ENCODE measurements around the gene CELF3.
A peak's percentile ranks its signal among the peaks of the same experiment; 100 is the strongest.

The CELF3 gene

DNA sequence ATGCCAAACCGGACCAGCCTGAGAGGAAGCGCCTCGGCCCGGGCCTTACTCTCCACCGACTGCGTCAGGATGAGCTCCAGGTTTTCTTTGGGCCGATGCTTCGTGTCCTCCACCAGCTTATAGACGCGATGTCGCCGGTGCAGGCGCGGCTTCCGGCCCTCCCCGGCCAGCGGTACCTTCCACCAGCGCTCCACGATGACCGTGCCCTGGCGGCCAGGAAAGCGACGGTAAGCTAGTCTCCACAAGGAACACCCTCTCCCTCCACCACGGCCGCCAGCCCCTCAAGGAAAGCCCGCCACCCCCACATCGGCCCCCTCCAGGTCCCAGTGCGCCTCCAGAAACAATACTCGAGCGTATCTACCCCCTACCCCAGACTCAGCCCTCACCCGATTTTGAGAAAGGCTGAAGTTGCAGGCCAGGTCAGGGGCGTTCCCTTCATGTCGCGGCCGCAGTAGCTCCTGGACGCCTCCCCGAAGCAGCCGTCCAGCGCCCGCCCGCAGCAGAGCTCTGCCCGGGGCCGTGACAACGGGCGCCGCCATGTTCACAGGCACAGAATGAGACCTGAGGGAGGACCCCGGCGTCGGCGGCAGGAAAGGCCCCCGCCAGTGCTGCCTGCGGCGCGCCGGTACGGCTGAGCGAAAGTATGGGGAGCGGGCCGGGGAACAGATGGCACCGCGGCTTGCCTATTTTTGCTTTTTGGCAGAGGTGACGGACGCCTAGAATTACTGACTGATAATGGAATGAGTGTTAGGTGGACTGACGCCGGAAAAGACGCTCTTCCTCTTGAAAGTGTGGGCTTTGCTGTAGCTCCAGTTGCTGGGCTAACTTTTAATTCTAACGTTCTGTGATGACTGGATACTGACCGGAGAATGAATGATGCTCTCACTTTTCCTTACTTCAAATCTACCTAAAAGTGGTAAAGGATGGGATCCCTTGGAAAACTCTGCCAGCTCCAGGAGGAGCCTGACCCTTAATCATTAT lies 46.6 kb upstream of the CELF3 start, which contains the start of gene MRPL9 (continued):
- TF ChIP-seq, protein P1, sequence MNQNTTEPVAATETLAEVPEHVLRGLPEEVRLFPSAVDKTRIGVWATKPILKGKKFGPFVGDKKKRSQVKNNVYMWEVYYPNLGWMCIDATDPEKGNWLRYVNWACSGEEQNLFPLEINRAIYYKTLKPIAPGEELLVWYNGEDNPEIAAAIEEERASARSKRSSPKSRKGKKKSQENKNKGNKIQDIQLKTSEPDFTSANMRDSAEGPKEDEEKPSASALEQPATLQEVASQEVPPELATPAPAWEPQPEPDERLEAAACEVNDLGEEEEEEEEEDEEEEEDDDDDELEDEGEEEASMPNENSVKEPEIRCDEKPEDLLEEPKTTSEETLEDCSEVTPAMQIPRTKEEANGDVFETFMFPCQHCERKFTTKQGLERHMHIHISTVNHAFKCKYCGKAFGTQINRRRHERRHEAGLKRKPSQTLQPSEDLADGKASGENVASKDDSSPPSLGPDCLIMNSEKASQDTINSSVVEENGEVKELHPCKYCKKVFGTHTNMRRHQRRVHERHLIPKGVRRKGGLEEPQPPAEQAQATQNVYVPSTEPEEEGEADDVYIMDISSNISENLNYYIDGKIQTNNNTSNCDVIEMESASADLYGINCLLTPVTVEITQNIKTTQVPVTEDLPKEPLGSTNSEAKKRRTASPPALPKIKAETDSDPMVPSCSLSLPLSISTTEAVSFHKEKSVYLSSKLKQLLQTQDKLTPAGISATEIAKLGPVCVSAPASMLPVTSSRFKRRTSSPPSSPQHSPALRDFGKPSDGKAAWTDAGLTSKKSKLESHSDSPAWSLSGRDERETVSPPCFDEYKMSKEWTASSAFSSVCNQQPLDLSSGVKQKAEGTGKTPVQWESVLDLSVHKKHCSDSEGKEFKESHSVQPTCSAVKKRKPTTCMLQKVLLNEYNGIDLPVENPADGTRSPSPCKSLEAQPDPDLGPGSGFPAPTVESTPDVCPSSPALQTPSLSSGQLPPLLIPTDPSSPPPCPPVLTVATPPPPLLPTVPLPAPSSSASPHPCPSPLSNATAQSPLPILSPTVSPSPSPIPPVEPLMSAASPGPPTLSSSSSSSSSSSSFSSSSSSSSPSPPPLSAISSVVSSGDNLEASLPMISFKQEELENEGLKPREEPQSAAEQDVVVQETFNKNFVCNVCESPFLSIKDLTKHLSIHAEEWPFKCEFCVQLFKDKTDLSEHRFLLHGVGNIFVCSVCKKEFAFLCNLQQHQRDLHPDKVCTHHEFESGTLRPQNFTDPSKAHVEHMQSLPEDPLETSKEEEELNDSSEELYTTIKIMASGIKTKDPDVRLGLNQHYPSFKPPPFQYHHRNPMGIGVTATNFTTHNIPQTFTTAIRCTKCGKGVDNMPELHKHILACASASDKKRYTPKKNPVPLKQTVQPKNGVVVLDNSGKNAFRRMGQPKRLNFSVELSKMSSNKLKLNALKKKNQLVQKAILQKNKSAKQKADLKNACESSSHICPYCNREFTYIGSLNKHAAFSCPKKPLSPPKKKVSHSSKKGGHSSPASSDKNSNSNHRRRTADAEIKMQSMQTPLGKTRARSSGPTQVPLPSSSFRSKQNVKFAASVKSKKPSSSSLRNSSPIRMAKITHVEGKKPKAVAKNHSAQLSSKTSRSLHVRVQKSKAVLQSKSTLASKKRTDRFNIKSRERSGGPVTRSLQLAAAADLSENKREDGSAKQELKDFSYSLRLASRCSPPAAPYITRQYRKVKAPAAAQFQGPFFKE (tag by site-specific recombination; IDR thresholded peaks at IDR 0.05; ENCODE audit: borderline replicate concordance): no peak
- TF ChIP-seq KLF9 (tag by site-specific recombination; IDR thresholded peaks at IDR 0.05; ENCODE audit: low read depth) (0 out of 2 replicates have a peak, but pooled peaks have one; percentile 18), ZNF777 (tag by site-specific recombination; IDR thresholded peaks at IDR 0.05; ENCODE audit: borderline replicate concordance) (0 out of 2 replicates have a peak, but pooled peaks have one; percentile 59), ZNF302 (tag by site-specific recombination; IDR thresholded peaks at IDR 0.05; ENCODE audit: low read depth) (no peak), ZBTB8A (tag by site-specific recombination; IDR thresholded peaks at IDR 0.05) (peak; percentile 52; the same call in 1 of the 2 replicates), ZNF223 (tag by site-specific recombination; IDR thresholded peaks at IDR 0.05) (no peak), ZNF658 (tag by site-specific recombination; IDR thresholded peaks at IDR 0.05) (no peak), ZNF2 (tag by site-specific recombination; IDR thresholded peaks at IDR 0.05) (peak; percentile 39; the same call in 1 of the 2 replicates), GLI4 (tag by site-specific recombination; IDR thresholded peaks at IDR 0.05) (0 out of 2 replicates have a peak, but pooled peaks have one; percentile 30), ZNF175 (tag by site-specific recombination; IDR thresholded peaks at IDR 0.05) (no peak), TRIM28 (IDR thresholded peaks at IDR 0.05; ENCODE audit: borderline replicate concordance, low read length) (peak; percentile 77; the same call in 1 of the 2 replicates), ZFHX2 (tag by site-specific recombination; conservative IDR thresholded peaks at IDR 0.05) (peak; percentile 62), ZNF501 (tag by site-specific recombination; IDR thresholded peaks at IDR 0.05) (peak; percentile 73), ZNF324 (tag by site-specific recombination; IDR thresholded peaks at IDR 0.05) (peak; percentile 82), YY2 (tag by site-specific recombination; IDR thresholded peaks at IDR 0.05) (peak; percentile 95), ZNF768 (tag by site-specific recombination; IDR thresholded peaks at IDR 0.05) (no peak), ZNF549 (tag by site-specific recombination; IDR thresholded peaks at IDR 0.05) (no peak), SP7 (tag by site-specific recombination; IDR thresholded peaks at IDR 0.05) (peak; percentile 70), ZNF426 (tag by site-specific recombination; IDR thresholded peaks at IDR 0.05) (no peak), ZNF473 (tag by site-specific recombination; IDR thresholded peaks at IDR 0.05) (no peak), EGR2 (tag by site-specific recombination; IDR thresholded peaks at IDR 0.05; ENCODE audit: low read depth) (peak; percentile 38)
- TF ChIP-seq, protein P2, sequence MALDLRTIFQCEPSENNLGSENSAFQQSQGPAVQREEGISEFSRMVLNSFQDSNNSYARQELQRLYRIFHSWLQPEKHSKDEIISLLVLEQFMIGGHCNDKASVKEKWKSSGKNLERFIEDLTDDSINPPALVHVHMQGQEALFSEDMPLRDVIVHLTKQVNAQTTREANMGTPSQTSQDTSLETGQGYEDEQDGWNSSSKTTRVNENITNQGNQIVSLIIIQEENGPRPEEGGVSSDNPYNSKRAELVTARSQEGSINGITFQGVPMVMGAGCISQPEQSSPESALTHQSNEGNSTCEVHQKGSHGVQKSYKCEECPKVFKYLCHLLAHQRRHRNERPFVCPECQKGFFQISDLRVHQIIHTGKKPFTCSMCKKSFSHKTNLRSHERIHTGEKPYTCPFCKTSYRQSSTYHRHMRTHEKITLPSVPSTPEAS (tag by site-specific recombination; IDR thresholded peaks at IDR 0.05): 0 out of 2 replicates have a peak, but pooled peaks have one; percentile 12
- TF ChIP-seq, protein P3, sequence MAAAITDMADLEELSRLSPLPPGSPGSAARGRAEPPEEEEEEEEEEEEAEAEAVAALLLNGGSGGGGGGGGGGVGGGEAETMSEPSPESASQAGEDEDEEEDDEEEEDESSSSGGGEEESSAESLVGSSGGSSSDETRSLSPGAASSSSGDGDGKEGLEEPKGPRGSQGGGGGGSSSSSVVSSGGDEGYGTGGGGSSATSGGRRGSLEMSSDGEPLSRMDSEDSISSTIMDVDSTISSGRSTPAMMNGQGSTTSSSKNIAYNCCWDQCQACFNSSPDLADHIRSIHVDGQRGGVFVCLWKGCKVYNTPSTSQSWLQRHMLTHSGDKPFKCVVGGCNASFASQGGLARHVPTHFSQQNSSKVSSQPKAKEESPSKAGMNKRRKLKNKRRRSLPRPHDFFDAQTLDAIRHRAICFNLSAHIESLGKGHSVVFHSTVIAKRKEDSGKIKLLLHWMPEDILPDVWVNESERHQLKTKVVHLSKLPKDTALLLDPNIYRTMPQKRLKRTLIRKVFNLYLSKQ (tag by site-specific recombination; IDR thresholded peaks at IDR 0.05; ENCODE audit: borderline replicate concordance): no peak
- TF ChIP-seq, protein P4, sequence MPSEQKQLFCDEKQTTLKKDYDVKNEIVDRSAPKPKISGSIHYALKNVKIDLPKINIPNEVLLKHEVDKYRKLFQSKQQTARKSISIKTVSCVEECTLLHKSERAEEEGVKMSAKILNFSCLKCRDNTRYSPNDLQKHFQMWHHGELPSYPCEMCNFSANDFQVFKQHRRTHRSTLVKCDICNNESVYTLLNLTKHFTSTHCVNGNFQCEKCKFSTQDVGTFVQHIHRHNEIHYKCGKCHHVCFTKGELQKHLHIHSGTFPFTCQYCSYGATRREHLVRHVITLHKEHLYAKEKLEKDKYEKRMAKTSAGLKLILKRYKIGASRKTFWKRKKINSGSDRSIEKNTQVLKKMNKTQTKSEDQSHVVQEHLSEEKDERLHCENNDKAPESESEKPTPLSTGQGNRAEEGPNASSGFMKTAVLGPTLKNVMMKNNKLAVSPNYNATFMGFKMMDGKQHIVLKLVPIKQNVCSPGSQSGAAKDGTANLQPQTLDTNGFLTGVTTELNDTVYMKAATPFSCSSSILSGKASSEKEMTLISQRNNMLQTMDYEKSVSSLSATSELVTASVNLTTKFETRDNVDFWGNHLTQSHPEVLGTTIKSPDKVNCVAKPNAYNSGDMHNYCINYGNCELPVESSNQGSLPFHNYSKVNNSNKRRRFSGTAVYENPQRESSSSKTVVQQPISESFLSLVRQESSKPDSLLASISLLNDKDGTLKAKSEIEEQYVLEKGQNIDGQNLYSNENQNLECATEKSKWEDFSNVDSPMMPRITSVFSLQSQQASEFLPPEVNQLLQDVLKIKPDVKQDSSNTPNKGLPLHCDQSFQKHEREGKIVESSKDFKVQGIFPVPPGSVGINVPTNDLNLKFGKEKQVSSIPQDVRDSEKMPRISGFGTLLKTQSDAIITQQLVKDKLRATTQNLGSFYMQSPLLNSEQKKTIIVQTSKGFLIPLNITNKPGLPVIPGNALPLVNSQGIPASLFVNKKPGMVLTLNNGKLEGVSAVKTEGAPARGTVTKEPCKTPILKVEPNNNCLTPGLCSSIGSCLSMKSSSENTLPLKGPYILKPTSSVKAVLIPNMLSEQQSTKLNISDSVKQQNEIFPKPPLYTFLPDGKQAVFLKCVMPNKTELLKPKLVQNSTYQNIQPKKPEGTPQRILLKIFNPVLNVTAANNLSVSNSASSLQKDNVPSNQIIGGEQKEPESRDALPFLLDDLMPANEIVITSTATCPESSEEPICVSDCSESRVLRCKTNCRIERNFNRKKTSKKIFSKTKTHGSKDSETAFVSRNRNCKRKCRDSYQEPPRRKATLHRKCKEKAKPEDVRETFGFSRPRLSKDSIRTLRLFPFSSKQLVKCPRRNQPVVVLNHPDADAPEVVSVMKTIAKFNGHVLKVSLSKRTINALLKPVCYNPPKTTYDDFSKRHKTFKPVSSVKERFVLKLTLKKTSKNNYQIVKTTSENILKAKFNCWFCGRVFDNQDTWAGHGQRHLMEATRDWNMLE (tag by site-specific recombination; conservative IDR thresholded peaks at IDR 0.05; ENCODE audit: low read depth): peak; percentile 51
